ENCODE data around the gene MAP4K3.

MAP4K3 gene

GRCh38 chr2:39241588-39241987 is 195.5 kb downstream of the MAP4K3 start:
- Histone ChIP-seq H3K27me3 (replicated peaks; ENCODE audit: control insufficient read depth, insufficient read depth, low read length) (no peaks in the 10 kb centered on the region), H3K36me3 (ENCODE audit: control insufficient read depth, insufficient read depth, low read length) (no peaks in the 10 kb centered on the region), H3K4me3 (replicated peaks; ENCODE audit: low read depth, low read length) (no peak overlapping the region)
- DNase-seq (ENCODE audit: extremely low read depth, insufficient read length), result no peak
- no peak for TF ChIP-seq CTCF (IDR thresholded peaks at IDR 0.05; ENCODE audit: insufficient read depth, low read length, poor library complexity, severe bottlenecking)

DNA sequence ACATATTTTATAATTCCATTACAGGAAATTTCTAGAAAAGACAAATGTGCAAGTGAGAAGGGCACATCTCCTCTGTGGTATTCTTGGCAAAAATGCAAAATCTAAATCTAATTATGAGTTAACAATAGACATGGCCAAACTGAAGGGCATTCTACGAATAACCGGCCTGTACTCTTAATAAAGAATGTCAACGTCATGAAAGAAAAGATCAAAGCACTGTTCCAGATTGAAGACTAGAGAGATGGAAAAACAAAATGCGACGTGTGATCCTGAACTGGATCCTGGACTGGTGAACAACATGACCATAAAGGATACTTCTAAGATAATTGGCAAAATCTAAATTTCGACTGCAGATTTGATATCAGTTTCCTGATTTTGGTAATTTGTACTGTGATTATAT is 196.3 kb downstream of the MAP4K3 start:
- H3K27me3 ChIP-seq (replicated peaks; ENCODE audit: control insufficient read depth, insufficient read depth, low read length), result no peaks in the 10 kb centered on the region
- DNase-seq (ENCODE audit: extremely low read depth, insufficient read length), result no peak
- no peaks in the 10 kb centered on the region for H3K36me3 ChIP-seq (ENCODE audit: control insufficient read depth, insufficient read depth, low read length)
- no peak for TF ChIP-seq CTCF (IDR thresholded peaks at IDR 0.05; ENCODE audit: insufficient read depth, low read length, poor library complexity, severe bottlenecking)
- H3K4me3 ChIP-seq (replicated peaks; ENCODE audit: low read depth, low read length), result no peak overlapping the region

GRCh38 chr2:39234754-39235153 is 202.3 kb downstream of the MAP4K3 start:
- Histone ChIP-seq H3K27me3 (replicated peaks; ENCODE audit: control insufficient read depth, insufficient read depth, low read length) (no peaks in the 10 kb centered on the region), H3K36me3 (ENCODE audit: control insufficient read depth, insufficient read depth, low read length) (no peaks in the 10 kb centered on the region), H3K4me3 (replicated peaks; ENCODE audit: low read depth, low read length) (no peak overlapping the region)
- DNase-seq (ENCODE audit: extremely low read depth, insufficient read length), result no peak
- TF ChIP-seq CTCF (IDR thresholded peaks at IDR 0.05; ENCODE audit: insufficient read depth, low read length, poor library complexity, severe bottlenecking), result no peak

DNA sequence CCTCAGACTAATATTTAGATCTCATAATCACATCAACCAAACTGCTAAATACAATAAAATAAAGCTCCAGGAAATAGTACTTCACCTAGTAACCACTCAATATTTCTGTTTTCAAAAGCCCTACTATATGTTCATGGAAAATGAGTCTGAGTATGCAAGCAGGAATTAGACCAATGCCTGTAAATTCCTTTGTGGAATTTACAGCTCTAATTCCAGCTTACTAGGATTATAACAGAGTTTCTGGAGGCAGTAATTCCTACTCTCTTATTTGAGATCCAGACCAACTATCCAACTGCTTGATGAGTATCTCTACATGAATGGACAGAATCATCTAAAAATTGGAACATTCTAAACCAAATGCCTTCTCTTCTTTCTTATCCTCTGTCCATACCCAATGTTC is 204.9 kb downstream of the MAP4K3 start:
- no peaks in the 10 kb centered on the region for H3K27me3 ChIP-seq (replicated peaks; ENCODE audit: control insufficient read depth, insufficient read depth, low read length)
- H3K4me3 ChIP-seq (replicated peaks; ENCODE audit: low read depth, low read length), result no peak overlapping the region
- no peaks in the 10 kb centered on the region for H3K36me3 ChIP-seq (ENCODE audit: control insufficient read depth, insufficient read depth, low read length)
- DNase-seq (ENCODE audit: extremely low read depth, insufficient read length), result no peak
- TF ChIP-seq CTCF (IDR thresholded peaks at IDR 0.05; ENCODE audit: insufficient read depth, low read length, poor library complexity, severe bottlenecking), result no peak

DNA sequence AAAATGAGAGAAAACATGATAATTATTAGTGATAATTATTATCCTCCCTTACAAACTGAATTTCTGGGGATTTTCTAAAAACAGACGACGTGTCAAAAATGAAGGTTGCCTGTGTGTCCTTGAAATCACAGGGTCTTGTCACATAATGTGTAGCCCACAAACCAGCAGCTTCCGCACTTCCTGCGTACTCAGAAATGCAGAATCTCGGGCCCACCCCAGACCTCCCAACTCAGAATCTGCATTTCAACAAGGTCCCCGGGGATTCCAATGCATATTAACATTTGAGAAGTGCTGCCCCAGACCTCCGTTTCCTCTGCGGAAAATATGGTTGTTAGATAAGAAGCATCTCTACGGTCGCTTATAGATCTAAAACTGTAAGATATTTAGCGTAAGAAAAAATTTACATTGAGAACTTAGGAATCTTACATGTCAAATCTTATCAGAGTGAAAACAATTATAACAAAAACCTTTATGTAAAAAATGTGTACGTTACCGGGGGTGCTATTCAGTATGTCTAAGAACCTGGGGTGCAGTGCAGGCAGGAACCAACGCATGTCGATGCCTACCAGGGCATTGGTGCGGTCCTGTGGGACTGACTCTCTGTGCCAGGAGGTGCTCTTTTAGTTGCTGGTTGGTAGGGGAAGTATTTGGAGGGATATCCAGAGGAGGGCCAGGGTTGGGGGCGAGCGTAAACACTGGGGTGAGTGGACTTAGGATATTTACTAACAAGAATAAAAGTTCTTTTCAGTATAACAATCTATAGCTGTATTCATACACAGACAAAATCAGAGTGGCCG is 208.5 kb downstream of the MAP4K3 start:
- Histone ChIP-seq H3K27me3 (replicated peaks; ENCODE audit: control insufficient read depth, insufficient read depth, low read length) (no peaks in the 10 kb centered on the region), H3K4me3 (replicated peaks; ENCODE audit: low read depth, low read length) (no peak overlapping the region; the same call in 1 of the 2 replicates), H3K36me3 (ENCODE audit: control insufficient read depth, insufficient read depth, low read length) (no peaks in the 10 kb centered on the region)
- TF ChIP-seq CTCF (IDR thresholded peaks at IDR 0.05; ENCODE audit: insufficient read depth, low read length, poor library complexity, severe bottlenecking), result no peak
- no peak for DNase-seq (ENCODE audit: extremely low read depth, insufficient read length)
